Measurements from ENCODE around the gene GNAI1.

GNAI1 gene

DNA sequence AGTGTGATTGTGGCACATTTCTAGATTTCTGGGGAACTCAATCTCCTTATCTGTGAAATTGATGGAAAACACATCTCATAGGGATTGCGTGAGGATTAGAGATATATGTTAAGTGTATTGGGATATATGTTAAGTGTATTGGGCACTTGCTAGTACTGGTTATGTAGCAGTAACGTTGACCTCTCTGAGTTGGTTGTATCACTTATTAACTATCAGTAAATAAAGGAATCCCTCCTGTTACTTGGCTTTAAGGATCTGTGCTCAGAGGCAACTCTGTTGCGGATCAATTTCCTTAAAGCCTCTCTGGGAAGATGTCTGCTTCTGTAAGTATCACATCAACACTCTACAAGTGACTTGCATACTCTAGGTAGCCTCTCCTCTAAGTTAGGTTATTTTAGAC lies 25.2 kb downstream of the GNAI1 start:
- no peak for DNase-seq (ENCODE audit: low read depth in 2 of 2)

DNA sequence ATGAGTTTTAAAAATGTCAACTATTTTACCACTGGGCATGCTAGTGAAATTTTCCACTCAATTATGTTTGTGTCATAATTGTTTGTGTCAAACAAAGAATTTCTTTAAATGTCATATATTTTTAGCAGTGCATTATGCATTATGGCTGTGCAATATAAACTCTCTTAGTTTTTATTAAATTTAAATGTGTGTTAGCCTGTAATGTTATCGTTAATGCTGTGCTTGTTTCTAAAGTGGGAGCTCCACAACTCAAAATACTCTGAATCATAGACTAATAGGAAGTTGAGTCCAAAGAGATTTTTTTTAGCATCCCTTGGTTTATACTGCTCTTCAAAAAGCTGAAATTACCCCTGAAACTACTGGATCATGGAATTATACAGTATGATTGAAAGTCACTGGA lies 26.8 kb downstream of the GNAI1 start:
- DNase-seq (ENCODE audit: low read depth in 2 of 2) = no peak

DNA sequence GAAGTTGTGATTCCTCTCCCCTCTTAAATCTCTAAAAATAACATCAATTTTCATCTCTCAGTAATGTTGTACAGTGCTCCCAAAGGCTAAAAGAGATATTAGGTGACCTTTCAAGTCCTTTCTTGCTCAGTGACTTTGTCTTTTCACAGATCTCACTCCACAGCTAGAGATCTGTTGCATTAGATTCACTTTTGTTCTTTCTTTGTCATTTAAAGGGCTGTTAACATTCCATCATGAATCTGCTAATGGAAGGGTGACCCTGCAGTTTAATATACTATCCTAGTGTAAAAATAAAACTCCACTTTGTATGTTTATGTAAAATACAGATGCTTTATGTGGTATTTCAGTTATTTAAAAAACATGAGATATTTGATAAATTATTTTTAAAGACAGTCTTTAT lies 30.5 kb downstream of the GNAI1 start:
- no peak for DNase-seq (ENCODE audit: low read depth in 2 of 2)

DNA sequence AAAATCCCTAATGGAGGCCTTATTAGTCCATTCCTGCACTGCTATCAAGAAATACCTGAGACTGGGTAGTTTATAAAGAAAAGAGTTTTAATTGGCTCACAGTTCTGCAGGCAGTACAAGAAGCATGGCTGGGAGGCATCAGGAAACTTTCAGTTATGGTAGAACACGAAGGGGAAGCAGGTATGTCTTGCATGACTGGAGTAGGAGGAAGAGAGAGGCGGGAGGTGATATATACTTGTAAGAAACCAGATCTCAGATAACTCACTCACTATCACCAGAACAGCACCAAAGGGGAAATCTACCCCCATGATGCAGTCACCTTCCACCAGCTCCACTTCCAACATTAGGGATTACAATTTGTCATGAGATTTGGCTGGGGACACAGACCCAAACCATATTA lies 35.8 kb downstream of the GNAI1 start:
- DNase-seq (ENCODE audit: low read depth in 2 of 2) = no peak

DNA sequence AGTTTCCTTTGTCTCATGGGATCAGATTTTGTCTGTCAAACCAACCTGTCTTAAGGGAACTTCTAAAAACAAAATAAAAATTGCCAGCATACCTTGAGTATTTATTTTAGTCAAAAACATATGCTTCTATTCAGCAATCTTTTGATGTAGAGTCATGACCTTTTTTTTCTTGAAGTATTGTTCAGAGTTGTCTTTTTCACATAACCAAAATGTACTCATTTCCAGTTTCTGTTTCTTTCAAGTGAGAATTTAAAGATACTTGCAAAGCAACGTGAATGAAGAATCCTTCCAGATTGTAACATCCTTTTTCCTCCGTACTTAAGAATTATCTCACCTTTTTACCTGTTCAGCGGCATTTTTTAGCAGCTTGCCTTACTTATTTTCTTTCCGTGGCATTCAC lies 37.8 kb downstream of the GNAI1 start:
- no peak for DNase-seq (ENCODE audit: low read depth in 2 of 2)

DNA sequence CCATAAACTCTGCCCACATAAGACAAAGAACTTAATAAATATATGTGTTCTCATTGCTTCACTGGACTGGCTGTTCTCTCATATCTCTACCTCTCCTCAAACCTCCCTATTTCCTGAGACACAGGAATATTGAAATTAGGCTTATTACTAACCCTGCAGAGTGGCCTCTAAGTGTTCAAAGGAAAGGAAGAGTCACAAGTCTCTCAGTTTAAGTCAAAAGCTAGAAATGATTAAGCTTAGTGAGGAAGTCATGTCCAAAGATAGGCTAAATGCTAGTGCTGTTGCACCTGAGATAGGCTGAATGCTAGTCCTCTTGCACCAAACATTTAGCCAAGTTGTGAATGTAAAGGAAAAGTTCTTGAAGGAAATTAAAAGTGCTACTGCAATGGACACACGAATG lies 41.1 kb downstream of the GNAI1 start:
- DNase-seq (ENCODE audit: low read depth in 2 of 2) = no peak

DNA sequence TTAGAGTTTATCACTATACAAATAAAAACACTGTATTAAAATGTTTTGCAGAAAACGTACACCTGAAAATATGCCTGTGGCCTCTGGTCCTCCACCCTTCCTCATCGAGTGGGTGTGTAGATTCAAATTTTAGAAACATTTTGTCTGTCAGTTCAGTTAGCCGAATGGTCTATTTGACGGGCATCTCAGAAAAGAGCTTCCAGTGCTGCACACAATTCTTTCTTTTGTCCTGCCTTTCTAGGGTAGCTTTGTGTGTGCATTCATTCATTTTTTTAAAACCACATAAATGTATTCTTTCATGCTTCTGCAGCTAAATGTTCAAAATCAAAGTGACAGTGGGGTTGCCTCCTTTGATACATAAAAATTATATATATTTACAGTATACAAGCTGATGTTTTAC lies 46.8 kb downstream of the GNAI1 start:
- no peak for DNase-seq (ENCODE audit: low read depth in 2 of 2)

DNA sequence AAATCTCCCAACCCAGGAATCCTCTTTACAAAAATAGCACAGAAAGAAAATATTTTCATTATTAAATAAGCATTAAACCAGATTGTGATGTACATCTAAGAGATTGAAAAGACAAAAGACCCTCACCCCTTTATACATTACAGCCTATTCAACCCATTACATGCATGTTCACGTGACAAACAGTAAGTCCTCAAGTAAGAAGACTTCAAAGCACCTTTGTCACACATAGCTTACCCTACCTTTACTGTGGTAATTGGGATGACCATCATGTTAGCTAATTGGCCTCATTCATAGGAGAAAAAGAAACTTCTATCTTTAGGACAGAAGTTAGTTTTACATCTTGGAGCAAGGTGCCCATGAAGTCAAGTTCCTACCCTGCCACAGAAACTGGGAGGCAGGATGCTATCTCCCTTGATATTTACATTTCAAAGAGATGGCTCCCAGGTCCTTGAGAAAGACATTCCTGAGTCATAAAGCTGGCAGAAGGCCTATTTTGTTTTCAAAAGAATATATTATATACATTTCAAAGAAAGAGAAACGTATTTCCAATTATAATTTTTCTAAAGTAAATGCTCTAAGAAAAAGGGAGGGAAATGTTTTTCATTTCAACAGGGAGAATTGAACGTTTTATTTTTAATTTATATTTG lies 48.1 kb downstream of the GNAI1 start:
- no peak for DNase-seq (ENCODE audit: low read depth in 2 of 2)

DNA sequence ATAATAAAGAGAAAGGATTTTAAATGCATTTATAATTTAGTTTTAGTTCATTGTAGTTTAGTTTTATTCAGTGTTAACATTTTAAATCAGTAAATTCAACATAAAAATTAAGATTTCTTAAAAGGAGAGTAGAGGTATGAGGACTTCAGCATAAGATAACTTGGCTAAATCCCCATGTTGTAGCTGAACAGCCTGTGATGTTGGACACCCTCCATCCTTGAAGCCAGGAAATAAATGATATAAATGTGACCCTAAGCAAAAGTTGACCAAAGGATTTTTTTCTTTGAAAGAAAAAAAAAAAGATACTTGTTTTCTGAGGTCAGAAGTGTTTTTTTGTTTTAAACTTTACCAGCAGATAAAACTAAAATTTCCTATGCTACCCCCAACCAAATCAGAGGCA lies 48.7 kb downstream of the GNAI1 start:
- DNase-seq (ENCODE audit: low read depth in 2 of 2) = no peak

DNA sequence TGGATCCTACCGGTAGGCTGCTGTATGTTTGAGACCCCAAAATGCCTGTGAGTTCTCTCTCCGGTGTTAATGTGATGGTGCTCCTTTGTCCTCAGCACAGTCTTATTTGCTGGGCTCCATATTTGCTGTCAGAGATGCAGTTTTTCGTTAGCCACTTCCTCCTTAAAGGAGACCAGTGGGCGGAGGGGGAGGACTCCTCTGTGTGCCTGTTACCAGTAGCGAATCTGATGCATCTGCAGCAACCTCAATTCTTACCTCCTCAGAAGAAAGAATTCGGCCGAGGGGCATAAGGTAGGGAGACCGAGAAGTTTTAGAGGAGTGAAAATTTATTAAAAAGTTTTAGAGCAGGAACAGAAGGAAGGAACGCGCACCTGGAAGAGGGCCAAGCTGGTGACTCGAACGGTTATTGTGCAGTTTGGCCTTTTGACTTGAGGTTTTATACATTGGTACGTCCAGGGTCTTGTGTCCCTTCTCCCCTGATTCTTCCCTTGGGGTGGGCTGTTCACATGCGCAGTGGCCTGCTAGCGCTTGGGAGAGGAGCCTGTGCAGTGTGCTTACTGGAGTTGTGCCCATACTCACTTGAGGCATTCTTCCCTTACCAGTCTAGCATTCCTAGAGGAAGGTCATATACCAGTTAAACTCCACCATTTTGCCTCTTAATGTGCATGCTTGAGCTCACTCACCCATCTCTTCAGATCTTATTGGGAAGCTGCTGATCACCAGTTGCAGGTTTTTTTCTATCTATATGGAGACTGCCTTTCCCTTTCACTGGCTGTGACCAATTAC lies 49.5 kb downstream of the GNAI1 start:
- no peak for DNase-seq (ENCODE audit: low read depth in 2 of 2)

DNA sequence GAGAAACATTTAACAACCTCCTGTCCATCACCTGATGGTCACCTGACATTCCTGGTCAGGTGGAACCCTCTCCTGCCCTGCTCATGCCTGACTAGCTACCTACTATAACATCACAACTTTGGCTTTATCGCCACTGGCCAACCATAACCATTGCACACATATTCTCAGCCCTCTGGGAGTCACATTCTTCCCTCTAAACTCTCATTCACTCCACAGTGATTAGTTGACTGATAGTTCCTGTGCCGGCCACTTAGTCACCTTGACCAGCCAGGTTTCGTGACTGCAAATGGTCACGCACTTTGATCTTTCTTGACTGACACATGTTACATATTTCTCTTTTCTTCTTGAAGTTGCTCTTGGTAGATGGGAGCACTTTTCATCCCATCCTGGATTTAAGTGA lies 50.1 kb downstream of the GNAI1 start:
- no peak for DNase-seq (ENCODE audit: low read depth in 2 of 2)

DNA sequence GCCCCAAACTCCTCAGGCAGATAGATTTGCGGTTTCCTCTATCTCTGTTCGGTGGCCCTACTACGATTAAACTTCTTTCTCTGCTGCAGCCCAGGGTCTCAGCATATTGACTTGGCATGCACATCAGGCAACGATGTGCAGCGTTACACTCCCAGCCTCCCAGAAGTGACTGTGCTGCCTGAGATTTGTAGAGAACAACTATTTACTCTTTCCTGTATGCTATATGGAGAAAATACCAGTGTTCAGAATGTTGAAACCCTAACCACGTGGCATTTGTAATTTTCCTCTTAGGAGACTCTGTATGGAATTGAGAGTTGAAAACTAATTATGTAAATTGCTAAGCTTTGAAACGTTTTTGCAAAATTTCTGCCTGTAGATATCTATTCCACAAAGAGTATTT lies 50.9 kb downstream of the GNAI1 start:
- no peak for DNase-seq (ENCODE audit: low read depth in 2 of 2)

DNA sequence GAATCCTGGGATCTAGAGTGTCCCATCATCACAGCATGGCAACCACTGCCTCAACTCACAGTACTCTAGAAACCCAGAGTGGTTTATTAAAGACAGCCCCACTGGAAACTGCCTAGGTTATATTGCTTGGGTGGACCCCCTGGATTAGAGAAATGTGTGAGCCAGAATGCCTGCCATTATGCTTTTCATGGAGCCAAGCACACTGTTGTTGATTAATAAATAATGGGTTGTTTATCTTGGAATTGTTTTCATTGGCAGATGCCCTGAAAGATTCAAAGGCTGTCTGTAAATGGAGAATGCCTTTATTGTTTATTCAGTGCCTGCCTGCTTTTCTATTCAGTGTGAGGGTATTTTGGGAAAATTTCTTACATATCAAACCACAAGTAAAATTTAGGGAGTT lies 52.1 kb downstream of the GNAI1 start:
- no peak for DNase-seq (ENCODE audit: low read depth in 2 of 2)

DNA sequence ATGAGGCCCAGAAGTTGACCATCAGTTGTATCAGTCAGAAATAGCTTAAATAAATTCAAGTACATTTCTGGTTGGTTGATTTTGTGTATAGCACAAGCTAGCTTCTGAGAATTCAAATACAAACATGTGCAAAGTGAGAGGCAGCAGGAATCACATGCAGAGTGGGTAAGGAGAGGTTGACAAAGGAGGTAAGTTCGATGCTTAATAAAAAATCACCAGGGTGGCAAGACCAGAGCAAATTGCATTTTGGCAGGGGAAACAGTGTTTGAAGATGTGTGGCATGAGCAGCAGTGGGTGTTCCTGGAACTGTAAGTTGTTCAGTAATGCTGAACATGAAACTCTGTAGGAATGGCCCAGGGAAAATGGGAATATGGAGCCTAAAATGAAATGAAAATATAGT lies 52.6 kb downstream of the GNAI1 start:
- DNase-seq (ENCODE audit: low read depth in 2 of 2) = no peak

DNA sequence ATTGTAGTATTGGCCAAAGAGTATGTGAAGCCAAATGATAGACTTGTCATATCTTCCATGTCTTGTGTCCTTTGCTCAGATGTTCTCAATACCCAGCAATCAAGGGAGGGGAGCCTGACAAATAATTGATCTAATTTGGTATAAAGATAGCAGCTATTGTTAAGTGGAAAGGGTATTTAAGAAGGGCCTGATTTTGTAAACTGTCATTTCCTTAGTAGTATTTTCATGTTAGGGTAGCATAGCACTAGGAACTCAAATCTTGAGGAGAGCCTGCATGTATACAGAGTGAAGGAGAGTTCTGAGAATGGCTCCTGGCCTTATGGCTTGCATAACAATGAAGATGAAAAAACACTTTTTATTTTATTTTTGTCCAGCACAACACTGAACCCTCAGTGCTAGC lies 53.1 kb downstream of the GNAI1 start:
- DNase-seq (ENCODE audit: low read depth in 2 of 2) = no peak

DNA sequence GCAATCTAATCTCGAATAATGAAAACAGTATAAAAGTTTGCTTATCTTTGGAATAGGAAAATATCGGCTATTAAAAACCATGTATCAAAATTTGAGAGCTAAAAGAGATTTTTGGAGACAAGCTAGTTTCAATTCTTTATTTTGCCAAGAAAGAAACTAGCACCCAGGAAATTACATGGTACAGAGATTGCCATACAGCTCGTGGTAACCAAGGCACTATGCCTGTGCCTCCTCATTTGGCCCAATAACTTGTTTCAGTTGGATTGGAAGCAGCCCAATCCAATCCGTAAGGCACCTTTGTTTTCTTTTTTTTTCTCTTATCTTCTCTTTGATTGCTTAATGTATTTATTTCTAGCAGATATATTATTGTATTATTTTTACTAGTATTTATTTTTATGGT lies 55.0 kb downstream of the GNAI1 start:
- DNase-seq (ENCODE audit: low read depth in 2 of 2) = no peak

DNA sequence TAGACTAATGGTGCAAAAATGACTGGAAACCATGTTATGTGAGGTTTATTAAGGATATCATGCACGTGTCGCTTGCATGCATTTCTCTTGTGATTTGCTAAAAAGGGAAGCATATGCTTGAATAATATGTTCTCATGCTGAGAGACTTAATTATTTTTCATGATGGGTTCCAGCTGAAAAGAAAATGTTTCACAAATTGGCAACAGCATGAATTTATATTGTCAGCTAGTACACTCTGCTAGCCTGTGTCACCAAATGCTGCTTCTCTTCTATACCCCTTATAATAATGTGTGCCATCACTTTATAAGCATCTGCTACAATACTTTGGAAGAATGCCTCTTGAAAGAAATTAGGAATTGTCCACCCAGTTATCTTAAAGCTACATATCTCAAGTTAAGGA lies 63.0 kb downstream of the GNAI1 start:
- DNase-seq (ENCODE audit: low read depth in 2 of 2) = no peak

DNA sequence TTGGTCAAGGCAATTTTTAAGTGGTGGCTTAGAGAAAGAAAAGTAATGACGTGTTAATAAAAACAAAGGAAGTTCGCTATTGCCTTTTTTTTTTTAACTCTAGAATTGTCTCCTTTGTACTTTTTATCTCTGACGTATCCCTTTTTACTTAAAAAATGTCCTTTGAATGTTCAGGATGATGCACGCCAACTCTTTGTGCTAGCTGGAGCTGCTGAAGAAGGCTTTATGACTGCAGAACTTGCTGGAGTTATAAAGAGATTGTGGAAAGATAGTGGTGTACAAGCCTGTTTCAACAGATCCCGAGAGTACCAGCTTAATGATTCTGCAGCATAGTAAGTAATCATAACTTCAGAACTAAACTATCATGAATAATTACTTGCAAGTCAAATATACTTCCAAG lies 64.4 kb downstream of the GNAI1 start:
- DNase-seq (ENCODE audit: low read depth in 2 of 2) = no peak

DNA sequence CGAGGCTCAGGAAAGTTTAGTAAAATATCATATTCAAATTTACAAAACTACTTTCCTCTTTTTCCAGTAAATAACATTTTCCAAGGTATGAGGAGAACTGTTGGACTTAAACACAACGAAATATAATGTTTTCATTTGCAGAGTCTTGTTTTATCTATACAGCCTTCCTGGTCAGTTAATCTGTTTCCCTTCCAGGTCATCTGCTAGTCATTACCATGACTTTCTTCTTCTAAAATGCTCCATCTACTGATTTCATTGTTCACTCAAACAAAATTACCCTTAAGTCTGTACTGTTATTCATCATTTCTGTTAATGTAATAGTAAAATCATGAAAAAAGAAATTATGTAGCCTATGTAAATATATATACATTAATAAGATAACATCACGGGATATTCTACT lies 69.8 kb downstream of the GNAI1 start:
- DNase-seq (ENCODE audit: low read depth in 2 of 2) = no peak

DNA sequence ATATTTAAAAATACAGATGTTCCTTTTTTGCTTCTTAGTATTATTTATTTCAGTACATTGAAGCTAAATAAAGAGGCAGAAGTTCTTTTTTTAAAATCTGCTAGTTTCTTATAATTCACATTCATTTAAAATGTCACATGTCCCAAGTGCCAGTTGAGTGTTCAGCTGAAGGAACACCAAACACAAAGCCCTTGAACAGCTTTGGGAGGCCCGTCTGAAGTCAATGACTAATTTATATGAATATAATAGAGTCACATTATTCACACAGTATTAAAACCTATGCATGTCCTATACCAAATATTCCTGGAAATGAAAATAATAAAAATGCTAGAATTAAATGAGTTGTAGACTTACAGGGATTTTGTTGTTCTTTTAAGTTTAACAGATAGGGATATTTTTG lies 70.3 kb downstream of the GNAI1 start:
- DNase-seq (ENCODE audit: low read depth in 2 of 2) = no peak

DNA sequence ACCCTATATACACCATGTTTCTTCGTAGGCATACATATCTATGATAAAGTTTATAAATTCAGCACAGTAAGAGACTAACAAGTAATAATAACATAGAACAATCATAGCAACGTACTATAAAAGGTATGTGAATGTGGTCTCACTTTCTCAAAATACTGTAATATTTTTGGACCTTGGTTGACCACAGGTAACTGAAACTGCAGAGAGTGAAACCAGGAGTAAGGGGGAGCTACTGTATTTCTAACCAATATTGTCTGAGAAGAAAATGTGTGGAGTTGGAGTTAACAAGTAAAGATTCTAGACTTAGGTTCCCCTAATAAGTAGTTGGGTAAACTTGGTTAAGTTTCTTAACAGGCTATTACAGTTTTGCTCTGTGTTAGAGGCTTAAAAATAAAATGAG lies 72.1 kb downstream of the GNAI1 start:
- no peak for DNase-seq (ENCODE audit: low read depth in 2 of 2)

DNA sequence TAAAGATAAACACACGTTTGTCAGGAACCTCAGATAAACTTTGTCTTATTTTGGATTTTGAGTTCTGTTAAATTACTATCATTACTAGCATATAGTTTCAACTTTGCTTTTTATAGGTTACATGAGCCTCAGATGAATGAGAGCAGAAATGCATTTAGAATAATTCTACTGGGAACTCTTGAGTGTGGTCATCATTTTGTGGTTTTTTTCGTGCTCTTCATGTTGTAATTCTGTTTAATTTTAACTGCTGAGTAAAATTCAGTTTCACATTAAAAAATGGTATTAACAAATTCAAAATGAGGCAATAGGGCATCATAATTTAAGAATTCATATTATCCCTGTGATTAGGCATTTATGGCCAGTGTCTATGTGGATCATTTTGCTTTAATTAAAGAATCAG lies 72.9 kb downstream of the GNAI1 start:
- no peak for DNase-seq (ENCODE audit: low read depth in 2 of 2)

DNA sequence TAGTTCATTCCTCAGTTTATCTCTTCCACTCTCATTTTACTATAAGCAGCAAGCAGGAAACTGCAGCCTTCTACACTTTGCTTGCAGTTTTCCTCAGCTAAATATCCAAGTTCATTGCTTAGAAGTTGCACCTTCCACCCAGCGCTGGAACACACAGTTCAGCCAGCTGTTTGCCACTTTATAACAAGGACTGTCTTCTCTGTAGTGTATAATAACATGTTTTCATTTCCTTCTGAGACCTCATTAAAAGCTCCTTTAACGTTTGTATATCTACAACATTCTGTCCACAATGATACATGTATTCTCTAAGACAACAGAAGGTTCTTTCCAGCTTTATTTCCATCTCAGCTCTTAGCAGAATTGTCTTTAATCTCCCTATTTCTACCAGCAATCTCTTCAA lies 74.1 kb downstream of the GNAI1 start:
- DNase-seq (ENCODE audit: low read depth in 2 of 2) = no peak

DNA sequence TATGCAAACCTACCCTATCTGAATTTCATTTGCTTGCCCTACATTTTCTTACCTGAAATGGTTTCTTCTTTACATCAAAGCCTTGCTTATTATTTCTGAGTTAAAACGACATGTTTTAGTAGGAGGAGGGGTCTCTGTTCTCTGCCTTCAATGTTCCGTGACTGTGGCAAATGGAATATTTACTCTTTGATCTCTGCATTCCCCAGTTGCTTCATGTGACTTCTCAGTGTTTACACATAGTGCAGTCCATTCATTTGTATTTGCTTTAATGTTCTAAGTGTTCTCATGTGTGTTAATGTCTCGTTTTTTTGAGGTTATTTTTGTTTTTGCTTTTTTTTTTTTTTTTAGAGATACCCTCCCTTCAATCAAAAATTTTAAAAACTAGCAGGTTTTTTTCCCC lies 75.8 kb downstream of the GNAI1 start:
- DNase-seq (ENCODE audit: low read depth in 2 of 2) = no peak
